ENCODE results near the gene MATCAP1. TPM values are rescaled to one million over a fixed set of nuclear protein-coding genes. Genes with fewer than 3 reads are reported as not detected.

Gene MATCAP1
- total RNA-seq, 3 donors from 2014 or later (not counting 1 experiment from before 2014, with no cell fraction given), result 7.2 to 12.6 (median 10.9) TPM

DNA sequence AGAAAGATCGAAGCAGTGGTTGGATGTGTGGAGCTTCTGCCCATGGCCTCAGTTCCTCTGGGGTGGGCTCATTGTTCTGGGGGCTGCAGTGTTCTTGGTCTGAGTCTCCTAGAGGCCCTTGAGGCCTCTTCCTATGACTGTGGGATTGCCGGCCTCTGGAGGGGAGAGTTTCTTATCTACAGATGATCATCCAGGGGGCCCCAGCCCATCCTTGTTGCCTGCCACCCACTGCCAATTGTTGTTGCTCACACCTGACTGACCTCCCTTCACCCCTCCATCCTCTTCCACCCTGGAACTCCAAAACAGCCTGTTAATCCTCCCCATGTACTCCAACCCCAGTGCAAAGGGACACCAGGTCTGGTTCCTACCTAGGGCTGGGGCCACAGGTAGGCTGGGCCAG is 38.8 kb downstream of the MATCAP1 start:
- Histone ChIP-seq H3K27me3 (ENCODE audit: control insufficient read depth, insufficient read depth, low read length) (no peaks in the 10 kb centered on the region), H3K27ac (ENCODE audit: low read length) (no peak overlapping the region), H3K4me1 (ENCODE audit: control insufficient read depth, insufficient read depth, low read length) (no peaks in the 10 kb centered on the region), H3K9me3 (ENCODE audit: control insufficient read depth, insufficient read depth, low read length) (no peaks in the 10 kb centered on the region), H3K36me3 (ENCODE audit: control insufficient read depth, insufficient read depth, low read length) (peaks cover 64% of the 10 kb centered on the region), H3K4me3 (ENCODE audit: low read length) (no peak overlapping the region)
- H3K27ac Mint-ChIP-seq, result no peak overlapping the region
- peaks cover 12% of the 10 kb centered on the region for H3K36me3 Mint-ChIP-seq
- H3K4me3 Mint-ChIP-seq, result no peak overlapping the region
- TF ChIP-seq, protein P1, sequence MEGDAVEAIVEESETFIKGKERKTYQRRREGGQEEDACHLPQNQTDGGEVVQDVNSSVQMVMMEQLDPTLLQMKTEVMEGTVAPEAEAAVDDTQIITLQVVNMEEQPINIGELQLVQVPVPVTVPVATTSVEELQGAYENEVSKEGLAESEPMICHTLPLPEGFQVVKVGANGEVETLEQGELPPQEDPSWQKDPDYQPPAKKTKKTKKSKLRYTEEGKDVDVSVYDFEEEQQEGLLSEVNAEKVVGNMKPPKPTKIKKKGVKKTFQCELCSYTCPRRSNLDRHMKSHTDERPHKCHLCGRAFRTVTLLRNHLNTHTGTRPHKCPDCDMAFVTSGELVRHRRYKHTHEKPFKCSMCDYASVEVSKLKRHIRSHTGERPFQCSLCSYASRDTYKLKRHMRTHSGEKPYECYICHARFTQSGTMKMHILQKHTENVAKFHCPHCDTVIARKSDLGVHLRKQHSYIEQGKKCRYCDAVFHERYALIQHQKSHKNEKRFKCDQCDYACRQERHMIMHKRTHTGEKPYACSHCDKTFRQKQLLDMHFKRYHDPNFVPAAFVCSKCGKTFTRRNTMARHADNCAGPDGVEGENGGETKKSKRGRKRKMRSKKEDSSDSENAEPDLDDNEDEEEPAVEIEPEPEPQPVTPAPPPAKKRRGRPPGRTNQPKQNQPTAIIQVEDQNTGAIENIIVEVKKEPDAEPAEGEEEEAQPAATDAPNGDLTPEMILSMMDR (IDR thresholded peaks at IDR 0.05), result no peak
- WGBS (ENCODE audit: insufficient coverage), result 93% methylated on average over 2 of the region's 2 CpGs
- no peak for DNase-seq
- intact Hi-C loops (cut with micrococcal nuclease), result no loop called here
- no peaks in the 10 kb centered on the region for H3K9me3 Mint-ChIP-seq
- no peaks in the 10 kb centered on the region for H3K4me1 Mint-ChIP-seq
- H3K27me3 Mint-ChIP-seq (ENCODE audit: low read depth in 2 of 2), result peaks cover 0 to 5% of the 10 kb centered on the region in 2 donors
- ATAC-seq, result no peak

DNA sequence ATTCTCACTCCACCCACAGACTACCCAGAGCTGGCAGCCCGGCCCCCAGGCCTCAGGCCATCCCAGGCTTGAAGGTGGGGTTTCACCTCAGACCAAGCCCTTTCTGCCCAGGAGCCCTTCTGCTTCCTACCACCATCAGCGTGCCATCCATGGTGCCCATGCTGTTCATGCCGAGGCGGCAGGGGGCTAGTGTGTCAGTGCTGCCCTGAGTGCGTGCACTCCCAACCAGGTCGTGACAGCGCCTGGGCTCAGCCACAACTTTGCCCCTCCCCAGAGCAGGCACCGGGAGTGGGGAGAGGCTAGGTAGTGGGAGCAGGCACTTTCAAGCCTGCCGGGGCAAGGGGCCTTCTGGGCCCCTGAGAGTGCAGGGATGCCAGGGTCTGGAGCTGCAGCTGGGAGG is 41.4 kb downstream of the MATCAP1 start:
- H3K27me3 Mint-ChIP-seq (ENCODE audit: low read depth in 2 of 2), result no peaks in the 10 kb centered on the region
- no peak overlapping the region for H3K4me3 Mint-ChIP-seq
- TF ChIP-seq, protein P1 (IDR thresholded peaks at IDR 0.05), result no peak
- no peak overlapping the region for H3K27ac ChIP-seq (ENCODE audit: low read length)
- H3K4me1 Mint-ChIP-seq, result no peaks in the 10 kb centered on the region
- H3K36me3 Mint-ChIP-seq, result peaks cover 15% of the 10 kb centered on the region
- H3K4me3 ChIP-seq (ENCODE audit: low read length), result no peak overlapping the region
- no peak overlapping the region for H3K27ac Mint-ChIP-seq
- no peaks in the 10 kb centered on the region for H3K9me3 ChIP-seq (ENCODE audit: control insufficient read depth, insufficient read depth, low read length)
- intact Hi-C loops (cut with micrococcal nuclease), result no loop called here
- no peaks in the 10 kb centered on the region for H3K9me3 Mint-ChIP-seq
- no peaks in the 10 kb centered on the region for H3K27me3 ChIP-seq (ENCODE audit: control insufficient read depth, insufficient read depth, low read length)
- H3K36me3 ChIP-seq (ENCODE audit: control insufficient read depth, insufficient read depth, low read length), result peaks cover 76% of the 10 kb centered on the region
- WGBS (ENCODE audit: insufficient coverage), result 97% methylated on average over 9 of the region's 9 CpGs
- ATAC-seq (no peak), DNase-seq (no peak)
- no peaks in the 10 kb centered on the region for H3K4me1 ChIP-seq (ENCODE audit: control insufficient read depth, insufficient read depth, low read length)

DNA sequence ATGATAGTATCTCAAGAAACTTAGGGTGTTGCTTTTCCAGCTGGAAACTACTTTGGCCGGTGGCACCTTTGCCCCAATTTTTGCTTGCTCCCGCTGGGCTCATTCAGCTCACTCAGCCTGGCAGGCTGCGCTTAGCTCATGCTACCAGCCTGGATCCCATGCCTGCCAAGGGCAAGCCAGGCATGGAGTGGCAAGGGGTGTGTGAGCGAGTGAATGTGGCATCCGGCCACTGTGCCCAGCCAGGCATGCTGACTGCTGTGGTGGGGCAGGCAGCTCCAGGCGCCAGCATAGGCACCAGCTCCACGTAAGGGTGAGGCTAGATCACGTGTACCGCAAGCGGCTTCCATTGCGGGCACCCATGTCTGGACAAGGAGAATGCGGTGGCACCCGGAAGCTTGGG is 42.4 kb downstream of the MATCAP1 start:
- Histone ChIP-seq H3K36me3 (ENCODE audit: control insufficient read depth, insufficient read depth, low read length) (peaks cover 73% of the 10 kb centered on the region), H3K4me1 (ENCODE audit: control insufficient read depth, insufficient read depth, low read length) (no peaks in the 10 kb centered on the region), H3K27ac (ENCODE audit: low read length) (no peak overlapping the region), H3K27me3 (ENCODE audit: control insufficient read depth, insufficient read depth, low read length) (no peaks in the 10 kb centered on the region), H3K4me3 (ENCODE audit: low read length) (no peak overlapping the region), H3K9me3 (ENCODE audit: control insufficient read depth, insufficient read depth, low read length) (no peaks in the 10 kb centered on the region)
- no peak overlapping the region for H3K27ac Mint-ChIP-seq
- WGBS (ENCODE audit: insufficient coverage), result 94% methylated on average over 13 of the region's 13 CpGs
- H3K9me3 Mint-ChIP-seq, result no peaks in the 10 kb centered on the region
- intact Hi-C loops (cut with micrococcal nuclease), result no loop called here
- TF ChIP-seq, protein P1 (IDR thresholded peaks at IDR 0.05), result no peak
- ATAC-seq (no peak), DNase-seq (no peak)
- H3K27me3 Mint-ChIP-seq (ENCODE audit: low read depth in 2 of 2), result no peaks in the 10 kb centered on the region
- H3K4me1 Mint-ChIP-seq, result no peaks in the 10 kb centered on the region
- H3K4me3 Mint-ChIP-seq, result no peak overlapping the region
- peaks cover 15% of the 10 kb centered on the region for H3K36me3 Mint-ChIP-seq

DNA sequence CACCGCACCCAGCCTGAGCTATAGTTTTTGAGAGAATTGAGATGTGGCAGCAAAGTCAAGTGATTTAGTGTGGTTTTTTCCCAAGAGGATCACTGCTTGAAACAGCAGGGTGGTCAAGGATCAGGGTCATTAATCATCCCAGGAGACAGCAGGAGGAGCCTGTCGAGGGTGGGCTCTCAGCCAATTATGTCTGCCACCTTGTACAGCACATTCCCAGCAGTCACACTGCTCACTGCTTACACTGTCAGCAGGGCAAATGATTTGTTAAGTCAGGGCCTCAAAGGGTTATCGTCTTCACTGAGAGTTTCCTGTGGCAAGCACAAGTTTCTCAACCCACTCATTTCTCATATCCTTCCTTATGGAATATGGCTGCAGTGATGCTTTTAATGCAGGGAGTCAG is 46.2 kb downstream of the MATCAP1 start:
- H3K4me3 ChIP-seq (ENCODE audit: low read length), result no peak overlapping the region
- no peak overlapping the region for H3K27ac Mint-ChIP-seq
- no peaks in the 10 kb centered on the region for H3K27me3 ChIP-seq (ENCODE audit: control insufficient read depth, insufficient read depth, low read length)
- no peaks in the 10 kb centered on the region for H3K4me1 Mint-ChIP-seq
- no peaks in the 10 kb centered on the region for H3K9me3 ChIP-seq (ENCODE audit: control insufficient read depth, insufficient read depth, low read length)
- intact Hi-C loops (cut with micrococcal nuclease), result no loop called here
- H3K9me3 Mint-ChIP-seq, result no peaks in the 10 kb centered on the region
- TF ChIP-seq, protein P1 (IDR thresholded peaks at IDR 0.05), result no peak
- no peaks in the 10 kb centered on the region for H3K27me3 Mint-ChIP-seq (ENCODE audit: low read depth in 2 of 2)
- DNase-seq (no peak), ATAC-seq (no peak)
- peaks cover 69% of the 10 kb centered on the region for H3K36me3 ChIP-seq (ENCODE audit: control insufficient read depth, insufficient read depth, low read length)
- no peaks in the 10 kb centered on the region for H3K4me1 ChIP-seq (ENCODE audit: control insufficient read depth, insufficient read depth, low read length)
- 65% methylated on average over 3 of the region's 3 CpGs for WGBS (ENCODE audit: insufficient coverage)
- H3K36me3 Mint-ChIP-seq, result peaks cover 22% of the 10 kb centered on the region
- no peak overlapping the region for H3K4me3 Mint-ChIP-seq
- H3K27ac ChIP-seq (ENCODE audit: low read length), result no peak overlapping the region

Measured in natural killer cell (primary cell).